ENCODE results near the gene LONRF3. TPM values are rescaled to one million over a fixed set of nuclear protein-coding genes. Genes with fewer than 3 reads are reported as not detected.

LONRF3 gene
- total and polyA plus RNA-seq, 2 of the 13 experiments (the other 11 are each of a cell fraction or from before 2014, with no cell fraction given): 4.8 to 11.6 TPM

GRCh38 chrX:118989886-118990285 is 15.5 kb downstream of the LONRF3 start:
- no peak for FAIRE-seq
- no TSS peak for BruUV-seq (replicated peaks)
- H2AFZ ChIP-seq (ENCODE audit: low read length): no peak overlapping the region
- no peak overlapping the region for H3K4me2 ChIP-seq (ENCODE audit: low read depth, low read length)
- intact Hi-C loops (cut with micrococcal nuclease; ENCODE audit: unreplicated experiment) (no loop called here), in situ Hi-C loops (cut with HindIII; ENCODE audit: extremely low pct_ligation_motif_present, low pct_unique_long_range_greater_than_20kb) (loop anchor here (25.0 kb wide), 1 partner anchor 128 kb away; no protein-coding TSS in a partner anchor)
- H3K36me3 ChIP-seq (replicated peaks in 1 of 2; ENCODE audit: control insufficient read depth in 1 of 2, insufficient read depth in 2 of 2, low read length in 2 of 2): peaks cover 9 to 29% of the 10 kb centered on the region in 2 experiments; a peak in 4 of 5 replicates
- H3K9me3 ChIP-seq (ENCODE audit: low read length): no peaks in the 10 kb centered on the region
- no peak overlapping the region for H3K9ac ChIP-seq (ENCODE audit: insufficient read depth, low read depth, low read length)
- no peak for ATAC-seq
- WGBS (ENCODE audit: low lambda C conversion rate): no CpG with 5 or more reads among the region's 1 CpG
- TF ChIP-seq SOX5 (CRISPR knock-in tag; IDR thresholded peaks at IDR 0.05; ENCODE audit: borderline replicate concordance): no peak
- no peak for TF ChIP-seq FOXA1 (IDR thresholded peaks at IDR 0.05)
- TF ChIP-seq FOXA1 (CRISPR knock-in tag; IDR thresholded peaks at IDR 0.05): no peak
- TF ChIP-seq HOXA9 (CRISPR knock-in tag; IDR thresholded peaks at IDR 0.05; ENCODE audit: borderline replicate concordance): no peak
- TF ChIP-seq MAZ (IDR thresholded peaks at IDR 0.05; ENCODE audit: borderline replicate concordance, low read depth, low read length): no peak
- no peak for TF ChIP-seq MAZ (CRISPR knock-in tag; IDR thresholded peaks at IDR 0.05; ENCODE audit: low read depth)
- TF ChIP-seq, protein P1, sequence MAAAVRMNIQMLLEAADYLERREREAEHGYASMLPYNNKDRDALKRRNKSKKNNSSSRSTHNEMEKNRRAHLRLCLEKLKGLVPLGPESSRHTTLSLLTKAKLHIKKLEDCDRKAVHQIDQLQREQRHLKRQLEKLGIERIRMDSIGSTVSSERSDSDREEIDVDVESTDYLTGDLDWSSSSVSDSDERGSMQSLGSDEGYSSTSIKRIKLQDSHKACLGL (CRISPR knock-in tag; IDR thresholded peaks at IDR 0.05): no peak
- no peak for TF ChIP-seq HMGXB4 (CRISPR knock-in tag; IDR thresholded peaks at IDR 0.05; ENCODE audit: borderline replicate concordance in 1 of 2, low read depth in 1 of 2)
- TF ChIP-seq, protein P2, sequence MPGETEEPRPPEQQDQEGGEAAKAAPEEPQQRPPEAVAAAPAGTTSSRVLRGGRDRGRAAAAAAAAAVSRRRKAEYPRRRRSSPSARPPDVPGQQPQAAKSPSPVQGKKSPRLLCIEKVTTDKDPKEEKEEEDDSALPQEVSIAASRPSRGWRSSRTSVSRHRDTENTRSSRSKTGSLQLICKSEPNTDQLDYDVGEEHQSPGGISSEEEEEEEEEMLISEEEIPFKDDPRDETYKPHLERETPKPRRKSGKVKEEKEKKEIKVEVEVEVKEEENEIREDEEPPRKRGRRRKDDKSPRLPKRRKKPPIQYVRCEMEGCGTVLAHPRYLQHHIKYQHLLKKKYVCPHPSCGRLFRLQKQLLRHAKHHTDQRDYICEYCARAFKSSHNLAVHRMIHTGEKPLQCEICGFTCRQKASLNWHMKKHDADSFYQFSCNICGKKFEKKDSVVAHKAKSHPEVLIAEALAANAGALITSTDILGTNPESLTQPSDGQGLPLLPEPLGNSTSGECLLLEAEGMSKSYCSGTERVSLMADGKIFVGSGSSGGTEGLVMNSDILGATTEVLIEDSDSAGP (CRISPR knock-in tag; IDR thresholded peaks at IDR 0.05; ENCODE audit: borderline replicate concordance): no peak
- no peak for TF ChIP-seq ZNF367 (CRISPR knock-in tag; IDR thresholded peaks at IDR 0.05; ENCODE audit: borderline replicate concordance)
- TF ChIP-seq ZNF253 (CRISPR knock-in tag; IDR thresholded peaks at IDR 0.05; ENCODE audit: borderline replicate concordance): no peak
- TF ChIP-seq ARNTL (CRISPR knock-in tag; IDR thresholded peaks at IDR 0.05): no peak
- TF ChIP-seq, protein P3, sequence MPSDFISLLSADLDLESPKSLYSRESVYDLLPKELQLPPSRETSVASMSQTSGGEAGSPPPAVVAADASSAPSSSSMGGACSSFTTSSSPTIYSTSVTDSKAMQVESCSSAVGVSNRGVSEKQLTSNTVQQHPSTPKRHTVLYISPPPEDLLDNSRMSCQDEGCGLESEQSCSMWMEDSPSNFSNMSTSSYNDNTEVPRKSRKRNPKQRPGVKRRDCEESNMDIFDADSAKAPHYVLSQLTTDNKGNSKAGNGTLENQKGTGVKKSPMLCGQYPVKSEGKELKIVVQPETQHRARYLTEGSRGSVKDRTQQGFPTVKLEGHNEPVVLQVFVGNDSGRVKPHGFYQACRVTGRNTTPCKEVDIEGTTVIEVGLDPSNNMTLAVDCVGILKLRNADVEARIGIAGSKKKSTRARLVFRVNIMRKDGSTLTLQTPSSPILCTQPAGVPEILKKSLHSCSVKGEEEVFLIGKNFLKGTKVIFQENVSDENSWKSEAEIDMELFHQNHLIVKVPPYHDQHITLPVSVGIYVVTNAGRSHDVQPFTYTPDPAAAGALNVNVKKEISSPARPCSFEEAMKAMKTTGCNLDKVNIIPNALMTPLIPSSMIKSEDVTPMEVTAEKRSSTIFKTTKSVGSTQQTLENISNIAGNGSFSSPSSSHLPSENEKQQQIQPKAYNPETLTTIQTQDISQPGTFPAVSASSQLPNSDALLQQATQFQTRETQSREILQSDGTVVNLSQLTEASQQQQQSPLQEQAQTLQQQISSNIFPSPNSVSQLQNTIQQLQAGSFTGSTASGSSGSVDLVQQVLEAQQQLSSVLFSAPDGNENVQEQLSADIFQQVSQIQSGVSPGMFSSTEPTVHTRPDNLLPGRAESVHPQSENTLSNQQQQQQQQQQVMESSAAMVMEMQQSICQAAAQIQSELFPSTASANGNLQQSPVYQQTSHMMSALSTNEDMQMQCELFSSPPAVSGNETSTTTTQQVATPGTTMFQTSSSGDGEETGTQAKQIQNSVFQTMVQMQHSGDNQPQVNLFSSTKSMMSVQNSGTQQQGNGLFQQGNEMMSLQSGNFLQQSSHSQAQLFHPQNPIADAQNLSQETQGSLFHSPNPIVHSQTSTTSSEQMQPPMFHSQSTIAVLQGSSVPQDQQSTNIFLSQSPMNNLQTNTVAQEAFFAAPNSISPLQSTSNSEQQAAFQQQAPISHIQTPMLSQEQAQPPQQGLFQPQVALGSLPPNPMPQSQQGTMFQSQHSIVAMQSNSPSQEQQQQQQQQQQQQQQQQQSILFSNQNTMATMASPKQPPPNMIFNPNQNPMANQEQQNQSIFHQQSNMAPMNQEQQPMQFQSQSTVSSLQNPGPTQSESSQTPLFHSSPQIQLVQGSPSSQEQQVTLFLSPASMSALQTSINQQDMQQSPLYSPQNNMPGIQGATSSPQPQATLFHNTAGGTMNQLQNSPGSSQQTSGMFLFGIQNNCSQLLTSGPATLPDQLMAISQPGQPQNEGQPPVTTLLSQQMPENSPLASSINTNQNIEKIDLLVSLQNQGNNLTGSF (CRISPR knock-in tag; IDR thresholded peaks at IDR 0.05): no peak
- no peak for TF ChIP-seq ZNF563 (CRISPR knock-in tag; IDR thresholded peaks at IDR 0.05)
- H3K79me2 ChIP-seq (ENCODE audit: insufficient read depth, low read length): no peaks in the 10 kb centered on the region
- no peak for DNase-seq (ENCODE audit: low spot score)
- H3K27ac ChIP-seq (ENCODE audit: extremely low read length, insufficient read depth, low read length): no peak overlapping the region
- peaks cover 18% of the 10 kb centered on the region for H3K4me1 ChIP-seq (ENCODE audit: insufficient read depth, low read length)
- H4K20me1 ChIP-seq (ENCODE audit: insufficient read depth, low read length): no peaks in the 10 kb centered on the region
- no peaks in the 10 kb centered on the region for H3K27me3 ChIP-seq (ENCODE audit: control insufficient read depth in 1 of 2, insufficient read depth in 2 of 2, low read length in 2 of 2)
- H3K4me3 ChIP-seq (replicated peaks in 1 of 3; ENCODE audit: insufficient read depth in 1 of 3, low read depth in 2 of 3, low read length in 3 of 3): no peak overlapping the region
- ChIA-PET POLR2A (interaction anchor here (1.6 kb wide), 1 partner anchor 13 kb away, joined by 7 read pairs; no protein-coding TSS in a partner anchor), CTCF (ENCODE audit: low intra/inter-chr PET ratio, low total read pairs) (no interaction called here)

Data from HepG2 (cell line).